ENCODE measurements around the gene WNT9B. TPM values are rescaled to one million over a fixed set of nuclear protein-coding genes. Genes with fewer than 3 reads are reported as not detected.

WNT9B gene
- 0.17 and 0.62 TPM in 2 replicates for total RNA-seq (2014; rRNA removed; shearing (Covaris generic))
- polyA plus RNA-seq (2016; fragmentation: Nextera tagmentation; extraction: Ambion mirVana): not detected in 2 replicates
- long read RNA-seq: 0 reads

GRCh38 chr17:46851029-46851741, at the start of gene WNT9B:
Gene WNT9B (plus strand): TSS chr17:46851583. CDS start chr17:46851639, 56 bp downstream.
- peak; percentile 73 for ATAC-seq
- Mint-ChIP-seq H3K27me3 (ENCODE audit: insufficient read depth, low read depth, poor library complexity) (peaks cover 58% of the 10 kb centered on the region), H3K9me3 (no peaks in the 10 kb centered on the region), H3K36me3 (ENCODE audit: low read depth) (no peaks in the 10 kb centered on the region), H3K4me1 (peaks cover 14% of the 10 kb centered on the region), H3K4me3 (peak within 1 kb of the TSS; percentile 86), H3K27ac (no peak within 1 kb of the TSS)
- peak; percentile 48 for TF ChIP-seq POLR2AphosphoS5 (IDR thresholded peaks at IDR 0.05; ENCODE audit: low read depth)
- TF ChIP-seq ETS1 (IDR thresholded peaks at IDR 0.05): no peak
- TF ChIP-seq, protein P1, sequence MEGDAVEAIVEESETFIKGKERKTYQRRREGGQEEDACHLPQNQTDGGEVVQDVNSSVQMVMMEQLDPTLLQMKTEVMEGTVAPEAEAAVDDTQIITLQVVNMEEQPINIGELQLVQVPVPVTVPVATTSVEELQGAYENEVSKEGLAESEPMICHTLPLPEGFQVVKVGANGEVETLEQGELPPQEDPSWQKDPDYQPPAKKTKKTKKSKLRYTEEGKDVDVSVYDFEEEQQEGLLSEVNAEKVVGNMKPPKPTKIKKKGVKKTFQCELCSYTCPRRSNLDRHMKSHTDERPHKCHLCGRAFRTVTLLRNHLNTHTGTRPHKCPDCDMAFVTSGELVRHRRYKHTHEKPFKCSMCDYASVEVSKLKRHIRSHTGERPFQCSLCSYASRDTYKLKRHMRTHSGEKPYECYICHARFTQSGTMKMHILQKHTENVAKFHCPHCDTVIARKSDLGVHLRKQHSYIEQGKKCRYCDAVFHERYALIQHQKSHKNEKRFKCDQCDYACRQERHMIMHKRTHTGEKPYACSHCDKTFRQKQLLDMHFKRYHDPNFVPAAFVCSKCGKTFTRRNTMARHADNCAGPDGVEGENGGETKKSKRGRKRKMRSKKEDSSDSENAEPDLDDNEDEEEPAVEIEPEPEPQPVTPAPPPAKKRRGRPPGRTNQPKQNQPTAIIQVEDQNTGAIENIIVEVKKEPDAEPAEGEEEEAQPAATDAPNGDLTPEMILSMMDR (conservative IDR thresholded peaks at IDR 0.05; ENCODE audit: low read depth in 2 of 2): peak in 1 of 2 experiments; percentile 27; a peak in 1 of 4 replicates
- Histone ChIP-seq H3K4me1 (ENCODE audit: insufficient read depth) (peaks cover 13% of the 10 kb centered on the region; the same call in 1 of the 2 replicates), H3K36me3 (ENCODE audit: insufficient read depth) (no peaks in the 10 kb centered on the region), H2AFZ (peak within 1 kb of the TSS; percentile 96), H3K9me2 (ENCODE audit: insufficient read depth) (no peaks in the 10 kb centered on the region), H4K20me1 (replicated peaks; ENCODE audit: insufficient read depth) (0 out of 2 replicates have a peak, but pooled peaks cover 4% of the 10 kb centered on the region), H3K27me3 (ENCODE audit: insufficient read depth) (peaks cover 56% of the 10 kb centered on the region), H3K4me3 (peak within 1 kb of the TSS; percentile 77), H3K27ac (ENCODE audit: low read depth) (no peak within 1 kb of the TSS), H3K4me2 (peak within 1 kb of the TSS; percentile 92), H3K79me2 (replicated peaks; ENCODE audit: insufficient read depth) (no peaks in the 10 kb centered on the region), H3F3A (replicated peaks; ENCODE audit: low read depth) (no peaks in the 10 kb centered on the region)
- DNase-seq (ENCODE audit: low spot score): peak; percentile 85

DNA sequence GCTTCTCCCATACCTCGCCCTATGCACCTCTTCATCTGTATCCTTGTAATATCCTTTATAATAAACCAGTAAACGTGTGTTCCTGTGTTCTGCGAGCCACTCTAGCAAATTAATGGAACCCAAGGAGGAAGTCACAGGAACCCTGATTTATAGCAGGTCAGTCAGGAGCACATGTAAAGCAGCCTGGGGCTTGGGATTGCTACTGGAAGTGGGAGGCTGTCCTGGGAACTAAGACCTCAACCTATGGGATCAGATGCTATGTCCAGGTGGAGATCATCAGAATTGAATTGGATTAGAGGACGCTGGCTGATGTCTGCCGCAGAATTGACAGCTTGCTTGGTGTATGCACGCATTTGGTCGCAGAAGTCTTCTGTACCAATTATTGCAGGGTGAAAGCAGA, 48.6 kb upstream of the WNT9B start:
- Histone ChIP-seq H3F3A (replicated peaks; ENCODE audit: low read depth) (no peaks in the 10 kb centered on the region), H3K36me3 (ENCODE audit: insufficient read depth) (no peaks in the 10 kb centered on the region), H3K27ac (ENCODE audit: low read depth) (no peak overlapping the region), H3K4me1 (ENCODE audit: insufficient read depth) (no peaks in the 10 kb centered on the region), H4K20me1 (replicated peaks; ENCODE audit: insufficient read depth) (no peaks in the 10 kb centered on the region), H3K4me2 (no peak overlapping the region), H3K79me2 (replicated peaks; ENCODE audit: insufficient read depth) (no peaks in the 10 kb centered on the region), H2AFZ (no peak overlapping the region), H3K9me2 (ENCODE audit: insufficient read depth) (no peaks in the 10 kb centered on the region), H3K27me3 (ENCODE audit: insufficient read depth) (no peaks in the 10 kb centered on the region), H3K4me3 (no peak overlapping the region)
- Mint-ChIP-seq H3K27me3 (ENCODE audit: insufficient read depth, low read depth, poor library complexity) (peaks cover 3% of the 10 kb centered on the region), H3K27ac (no peak overlapping the region), H3K4me3 (no peak overlapping the region), H3K36me3 (ENCODE audit: low read depth) (no peaks in the 10 kb centered on the region), H3K4me1 (no peaks in the 10 kb centered on the region; the same call in 2 of the 3 replicates), H3K9me3 (no peaks in the 10 kb centered on the region; the same call in 2 of the 3 replicates)
- no peak for ATAC-seq
- DNase-seq (ENCODE audit: low spot score): no peak
- TF ChIP-seq JUNB (IDR thresholded peaks at IDR 0.05; ENCODE audit: unreplicated experiment) (no peak), EZH2phosphoT487 (IDR thresholded peaks at IDR 0.05; ENCODE audit: unreplicated experiment) (no peak), POLR2AphosphoS5 (IDR thresholded peaks at IDR 0.05; ENCODE audit: low read depth) (no peak), CREB1 (CRISPR knock-in tag; IDR thresholded peaks at IDR 0.05; ENCODE audit: low read depth) (no peak), ZNF114 (CRISPR knock-in tag; IDR thresholded peaks at IDR 0.05) (no peak), EZH2 (IDR thresholded peaks at IDR 0.05; ENCODE audit: low read depth, unreplicated experiment) (no peak), ZNF331 (CRISPR knock-in tag; IDR thresholded peaks at IDR 0.05; ENCODE audit: low read depth) (no peak), NANOG (IDR thresholded peaks at IDR 0.05; ENCODE audit: borderline replicate concordance) (no peak)
- TF ChIP-seq, protein P2, sequence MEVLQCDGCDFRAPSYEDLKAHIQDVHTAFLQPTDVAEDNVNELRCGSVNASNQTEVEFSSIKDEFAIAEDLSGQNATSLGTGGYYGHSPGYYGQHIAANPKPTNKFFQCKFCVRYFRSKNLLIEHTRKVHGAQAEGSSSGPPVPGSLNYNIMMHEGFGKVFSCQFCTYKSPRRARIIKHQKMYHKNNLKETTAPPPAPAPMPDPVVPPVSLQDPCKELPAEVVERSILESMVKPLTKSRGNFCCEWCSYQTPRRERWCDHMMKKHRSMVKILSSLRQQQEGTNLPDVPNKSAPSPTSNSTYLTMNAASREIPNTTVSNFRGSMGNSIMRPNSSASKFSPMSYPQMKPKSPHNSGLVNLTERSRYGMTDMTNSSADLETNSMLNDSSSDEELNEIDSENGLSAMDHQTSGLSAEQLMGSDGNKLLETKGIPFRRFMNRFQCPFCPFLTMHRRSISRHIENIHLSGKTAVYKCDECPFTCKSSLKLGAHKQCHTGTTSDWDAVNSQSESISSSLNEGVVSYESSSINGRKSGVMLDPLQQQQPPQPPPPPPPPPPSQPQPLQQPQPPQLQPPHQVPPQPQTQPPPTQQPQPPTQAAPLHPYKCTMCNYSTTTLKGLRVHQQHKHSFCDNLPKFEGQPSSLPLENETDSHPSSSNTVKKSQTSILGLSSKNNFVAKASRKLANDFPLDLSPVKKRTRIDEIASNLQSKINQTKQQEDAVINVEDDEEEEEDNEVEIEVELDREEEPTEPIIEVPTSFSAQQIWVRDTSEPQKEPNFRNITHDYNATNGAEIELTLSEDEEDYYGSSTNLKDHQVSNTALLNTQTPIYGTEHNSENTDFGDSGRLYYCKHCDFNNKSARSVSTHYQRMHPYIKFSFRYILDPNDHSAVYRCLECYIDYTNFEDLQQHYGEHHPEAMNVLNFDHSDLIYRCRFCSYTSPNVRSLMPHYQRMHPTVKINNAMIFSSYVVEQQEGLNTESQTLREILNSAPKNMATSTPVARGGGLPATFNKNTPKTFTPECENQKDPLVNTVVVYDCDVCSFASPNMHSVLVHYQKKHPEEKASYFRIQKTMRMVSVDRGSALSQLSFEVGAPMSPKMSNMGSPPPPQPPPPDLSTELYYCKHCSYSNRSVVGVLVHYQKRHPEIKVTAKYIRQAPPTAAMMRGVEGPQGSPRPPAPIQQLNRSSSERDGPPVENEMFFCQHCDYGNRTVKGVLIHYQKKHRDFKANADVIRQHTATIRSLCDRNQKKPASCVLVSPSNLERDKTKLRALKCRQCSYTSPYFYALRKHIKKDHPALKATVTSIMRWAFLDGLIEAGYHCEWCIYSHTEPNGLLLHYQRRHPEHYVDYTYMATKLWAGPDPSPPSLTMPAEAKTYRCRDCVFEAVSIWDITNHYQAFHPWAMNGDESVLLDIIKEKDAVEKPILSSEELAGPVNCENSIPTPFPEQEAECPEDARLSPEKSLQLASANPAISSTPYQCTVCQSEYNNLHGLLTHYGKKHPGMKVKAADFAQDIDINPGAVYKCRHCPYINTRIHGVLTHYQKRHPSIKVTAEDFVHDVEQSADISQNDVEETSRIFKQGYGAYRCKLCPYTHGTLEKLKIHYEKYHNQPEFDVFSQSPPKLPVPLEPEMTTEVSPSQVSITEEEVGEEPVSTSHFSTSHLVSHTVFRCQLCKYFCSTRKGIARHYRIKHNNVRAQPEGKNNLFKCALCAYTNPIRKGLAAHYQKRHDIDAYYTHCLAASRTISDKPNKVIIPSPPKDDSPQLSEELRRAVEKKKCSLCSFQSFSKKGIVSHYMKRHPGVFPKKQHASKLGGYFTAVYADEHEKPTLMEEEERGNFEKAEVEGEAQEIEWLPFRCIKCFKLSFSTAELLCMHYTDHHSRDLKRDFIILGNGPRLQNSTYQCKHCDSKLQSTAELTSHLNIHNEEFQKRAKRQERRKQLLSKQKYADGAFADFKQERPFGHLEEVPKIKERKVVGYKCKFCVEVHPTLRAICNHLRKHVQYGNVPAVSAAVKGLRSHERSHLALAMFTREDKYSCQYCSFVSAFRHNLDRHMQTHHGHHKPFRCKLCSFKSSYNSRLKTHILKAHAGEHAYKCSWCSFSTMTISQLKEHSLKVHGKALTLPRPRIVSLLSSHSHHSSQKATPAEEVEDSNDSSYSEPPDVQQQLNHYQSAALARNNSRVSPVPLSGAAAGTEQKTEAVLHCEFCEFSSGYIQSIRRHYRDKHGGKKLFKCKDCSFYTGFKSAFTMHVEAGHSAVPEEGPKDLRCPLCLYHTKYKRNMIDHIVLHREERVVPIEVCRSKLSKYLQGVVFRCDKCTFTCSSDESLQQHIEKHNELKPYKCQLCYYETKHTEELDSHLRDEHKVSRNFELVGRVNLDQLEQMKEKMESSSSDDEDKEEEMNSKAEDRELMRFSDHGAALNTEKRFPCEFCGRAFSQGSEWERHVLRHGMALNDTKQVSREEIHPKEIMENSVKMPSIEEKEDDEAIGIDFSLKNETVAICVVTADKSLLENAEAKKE (CRISPR knock-in tag; IDR thresholded peaks at IDR 0.05): no peak

All from GM23338 (cell line).